ENCODE measurements around the gene SV2C.

- no peak for TF ChIP-seq CTCF (IDR thresholded peaks at IDR 0.05)
- no peak for TF ChIP-seq POLR2A (IDR thresholded peaks at IDR 0.05)
- TF ChIP-seq EP300 (IDR thresholded peaks at IDR 0.05) = no peak
These were observed 123.9 kb downstream of the SV2C start for GRCh38 chr5:76207120-76207519.

Measured in tibial nerve (tissue), 4 donors.